ENCODE data around the gene PAX2.

PAX2 gene

DNA sequence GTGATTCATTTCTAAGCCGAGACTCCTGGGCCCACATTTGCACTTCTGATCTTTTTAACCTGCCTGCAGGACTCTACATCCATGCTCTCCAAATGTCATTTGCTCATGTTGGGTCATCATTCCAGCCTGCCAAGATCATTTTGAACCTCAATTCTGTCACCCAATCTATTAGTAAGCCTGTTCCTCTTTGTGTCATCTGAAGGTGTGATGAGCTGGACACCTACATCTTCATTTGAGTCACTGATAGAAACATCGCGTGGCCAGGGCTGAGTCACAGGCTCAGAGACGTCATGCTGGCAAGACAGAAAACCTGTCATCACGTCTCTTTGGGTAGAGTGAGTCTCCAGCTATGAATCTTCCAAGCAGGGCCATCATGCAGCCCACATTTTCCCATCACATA lies 102.1 kb downstream of the PAX2 start:
- DNase-seq (ENCODE audit: low read depth in 2 of 2) = no peak

DNA sequence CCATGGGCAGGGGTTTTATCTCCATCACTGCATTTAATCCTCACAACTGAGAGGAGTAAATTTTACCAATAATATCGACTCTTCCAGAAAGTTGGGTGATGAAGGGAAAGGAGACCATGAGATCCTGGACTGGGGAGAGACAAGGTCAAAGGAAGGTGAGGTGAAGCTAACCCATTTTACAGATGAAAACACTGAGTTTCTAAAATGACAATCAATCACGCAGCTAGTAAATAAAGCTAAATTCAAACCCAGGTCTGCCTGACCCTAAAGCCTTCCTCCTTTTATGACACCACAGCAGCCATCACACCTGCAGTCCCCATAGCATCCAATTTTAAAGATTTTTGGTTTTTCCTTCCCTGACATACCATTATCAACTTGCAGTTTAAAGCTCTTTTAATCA lies 103.4 kb downstream of the PAX2 start:
- no peak for DNase-seq (ENCODE audit: low read depth in 2 of 2)

DNA sequence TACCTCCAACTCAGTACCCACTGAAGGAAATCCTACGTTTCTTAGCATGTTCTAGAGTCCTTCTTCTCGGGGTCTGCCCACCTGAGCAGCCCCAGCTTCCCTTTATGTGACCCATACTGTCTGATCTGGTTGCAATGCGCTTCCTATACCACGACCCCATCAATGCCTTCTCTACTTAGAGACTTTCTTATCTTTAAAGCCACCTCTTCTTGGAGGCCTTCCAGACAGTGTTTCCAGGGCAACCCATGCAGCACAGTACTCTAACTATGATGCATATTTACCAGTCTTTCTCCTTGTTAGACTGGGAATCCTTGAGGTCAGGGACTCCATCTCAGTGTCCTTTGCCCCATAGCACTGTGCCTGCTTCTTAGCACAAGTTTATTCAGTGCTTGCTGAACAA lies 112.9 kb downstream of the PAX2 start:
- DNase-seq (ENCODE audit: low read depth in 2 of 2) = no peak

DNA sequence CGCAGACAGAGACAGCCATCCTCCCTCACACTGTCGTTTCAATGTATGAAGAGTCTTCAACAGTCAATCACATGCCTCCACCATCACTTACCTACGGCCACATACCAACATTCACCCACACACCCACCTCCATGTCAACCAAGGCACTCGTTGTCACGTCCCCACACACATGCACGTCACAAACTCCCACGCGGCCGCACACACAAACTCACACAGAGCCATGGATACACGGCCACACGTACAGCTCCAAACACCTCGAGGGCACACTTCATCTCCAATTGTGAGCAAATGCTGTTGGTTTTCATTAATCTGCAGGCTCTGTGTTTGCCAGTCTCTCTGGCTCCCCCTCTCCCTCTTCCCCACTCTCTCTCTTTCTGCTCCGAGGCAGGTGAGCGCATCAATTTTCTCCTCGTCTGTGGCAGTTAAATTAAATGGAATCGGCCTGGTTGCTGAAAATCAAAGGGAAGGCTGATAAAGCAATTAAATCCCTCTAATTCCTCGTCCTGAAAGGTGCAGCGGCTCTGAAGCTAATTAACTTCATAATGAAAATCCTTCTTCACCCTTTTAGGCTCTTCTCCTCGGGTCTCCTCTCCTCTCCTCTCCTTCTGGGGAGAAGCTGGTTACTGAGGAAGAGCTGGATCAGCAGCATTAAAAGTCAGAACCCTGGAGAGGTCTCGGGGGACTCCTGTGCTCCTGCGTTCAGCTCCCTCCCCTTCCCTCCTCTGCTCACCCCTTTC lies 113.5 kb downstream of the PAX2 start:
- DNase-seq (ENCODE audit: low read depth in 2 of 2) = no peak

DNA sequence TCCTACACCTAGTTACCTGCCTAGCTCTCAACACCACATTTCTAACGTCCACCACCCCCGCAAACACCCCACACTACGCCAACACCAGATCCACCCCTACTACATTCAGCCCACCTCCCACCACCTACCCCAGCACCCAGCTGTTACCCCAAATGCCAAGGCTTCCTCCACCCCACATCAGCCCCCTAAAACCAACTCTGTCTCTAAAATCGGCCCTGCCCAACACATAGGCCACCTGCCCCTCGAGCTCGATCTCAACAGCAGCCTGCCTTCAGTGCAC lies 114.0 kb downstream of the PAX2 start:
- DNase-seq (ENCODE audit: low read depth in 2 of 2) = no peak

DNA sequence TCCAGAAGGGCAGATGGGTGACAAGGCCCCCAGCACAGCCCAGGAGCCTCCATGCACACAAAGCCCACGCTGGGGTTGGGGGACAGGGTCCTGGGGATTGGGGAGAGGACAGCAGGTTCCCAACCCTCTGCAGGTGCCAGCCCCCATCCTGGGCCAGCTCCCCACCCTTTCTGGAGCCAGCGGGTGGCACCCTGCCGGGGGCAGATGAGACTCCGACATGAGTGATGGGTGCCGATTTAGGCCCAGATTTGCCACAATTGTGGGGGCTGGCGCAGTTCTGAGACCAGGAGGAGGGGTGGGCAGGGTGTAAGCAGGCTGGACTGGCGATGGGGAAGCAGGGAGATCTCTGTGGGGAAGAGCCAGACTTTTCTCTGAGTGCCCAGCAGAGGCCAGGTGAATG lies 118.1 kb downstream of the PAX2 start:
- no peak for DNase-seq (ENCODE audit: low read depth in 2 of 2)

DNA sequence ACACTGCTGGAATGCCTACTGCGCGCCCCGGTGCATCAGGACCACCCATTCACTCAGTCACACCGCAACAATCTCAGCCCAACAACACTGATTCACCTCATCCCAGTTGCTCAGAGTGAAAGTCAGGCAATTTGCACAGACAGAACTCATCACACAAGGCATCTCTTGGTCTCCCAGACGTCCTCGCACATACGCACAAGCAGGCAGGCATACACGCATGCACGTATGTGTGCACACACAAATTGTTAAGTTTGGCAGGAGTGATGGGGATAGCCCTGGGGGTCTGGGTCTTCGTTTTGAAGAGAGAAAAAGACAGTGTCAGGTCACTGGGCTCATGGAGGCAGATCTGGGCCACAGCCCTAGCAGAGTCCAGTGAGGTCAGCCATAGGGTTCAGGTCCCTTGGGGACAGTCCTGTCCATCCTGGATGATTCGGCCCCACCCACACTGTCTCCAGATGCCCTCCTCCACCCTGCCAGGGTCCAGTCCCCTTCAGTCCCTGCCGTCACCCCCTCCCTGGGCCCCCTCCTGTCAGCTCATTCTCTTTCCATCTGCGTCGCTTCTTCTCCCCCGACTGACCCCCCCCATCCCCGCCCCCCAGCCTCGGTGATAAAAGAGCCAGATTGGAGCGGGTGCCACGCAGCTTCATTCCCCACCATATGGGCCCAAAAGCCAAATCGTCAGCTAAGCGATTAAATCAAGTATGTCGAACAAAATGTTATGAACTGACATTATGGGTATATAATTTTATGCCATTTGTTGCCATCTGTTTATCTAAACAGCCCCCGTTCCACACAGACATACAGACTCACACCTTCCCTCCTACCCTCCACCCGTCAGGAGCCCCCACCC lies 118.9 kb downstream of the PAX2 start:
- DNase-seq (ENCODE audit: low read depth in 2 of 2) = no peak

DNA sequence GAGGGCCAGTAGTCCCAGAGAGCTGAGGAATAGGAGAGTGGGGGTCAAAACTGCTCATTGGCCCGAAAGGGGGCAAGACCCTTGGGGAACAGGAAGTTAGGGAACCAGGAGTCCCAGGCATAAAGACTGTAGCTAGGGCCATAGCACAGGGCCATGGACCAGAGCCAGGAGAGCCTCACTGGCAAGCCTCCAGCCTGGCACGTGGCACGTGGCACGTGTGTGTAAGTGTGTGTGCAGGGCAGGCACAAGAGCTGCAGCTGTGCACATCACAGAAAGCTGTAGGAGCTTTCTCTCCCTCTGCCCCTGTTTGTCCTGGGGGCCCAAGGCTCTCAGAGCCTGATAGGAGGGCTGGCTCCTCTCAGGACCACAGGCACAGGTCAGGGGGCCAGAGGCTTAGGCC lies 119.6 kb downstream of the PAX2 start:
- DNase-seq (ENCODE audit: low read depth in 2 of 2) = no peak

DNA sequence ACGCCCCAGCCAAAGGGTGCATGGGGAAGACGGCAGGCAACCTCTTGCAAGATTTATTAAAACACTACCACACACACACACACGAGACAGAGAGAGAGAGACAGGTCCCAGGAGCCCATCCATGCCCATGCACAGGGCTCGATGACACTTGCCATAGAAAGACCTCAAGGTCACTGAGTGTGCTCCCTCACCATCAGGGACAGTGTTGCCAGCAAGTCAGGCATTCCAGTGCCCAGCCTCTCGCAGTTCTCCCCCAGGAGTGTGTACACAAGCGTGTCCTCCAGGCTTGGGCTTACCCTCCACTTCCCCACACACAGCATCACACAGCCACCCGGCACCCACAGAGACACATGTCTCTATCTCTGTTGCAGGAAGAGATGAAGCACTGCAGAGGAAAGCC lies 120.6 kb downstream of the PAX2 start:
- no peak for DNase-seq (ENCODE audit: low read depth in 2 of 2)

DNA sequence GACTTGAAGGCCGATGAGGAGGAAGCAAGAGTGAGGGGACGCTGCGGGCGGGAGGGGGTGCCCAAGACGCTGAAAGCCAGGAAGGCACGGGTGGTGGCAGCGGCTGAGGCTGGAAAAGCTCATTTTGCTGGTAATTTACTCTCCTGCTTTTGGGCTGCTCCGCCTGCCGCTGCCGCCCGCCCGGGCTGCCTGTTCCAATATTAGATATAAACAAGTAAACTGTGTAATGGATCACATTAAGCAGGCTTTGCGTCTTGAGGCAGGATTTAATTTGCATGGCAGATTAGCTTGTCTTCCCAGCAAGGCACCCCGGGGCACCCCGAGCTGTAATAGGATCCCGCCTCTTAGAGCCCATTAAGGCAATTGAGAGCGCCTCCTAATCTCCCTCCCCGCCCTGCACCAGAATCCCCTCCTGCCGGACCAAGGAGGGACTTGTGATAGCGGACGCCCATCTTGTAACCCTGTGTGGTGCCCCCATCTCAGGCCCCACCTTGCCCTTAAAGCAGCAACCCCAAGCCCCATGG lies 121.3 kb downstream of the PAX2 start:
- no peak for DNase-seq (ENCODE audit: low read depth in 2 of 2)

DNA sequence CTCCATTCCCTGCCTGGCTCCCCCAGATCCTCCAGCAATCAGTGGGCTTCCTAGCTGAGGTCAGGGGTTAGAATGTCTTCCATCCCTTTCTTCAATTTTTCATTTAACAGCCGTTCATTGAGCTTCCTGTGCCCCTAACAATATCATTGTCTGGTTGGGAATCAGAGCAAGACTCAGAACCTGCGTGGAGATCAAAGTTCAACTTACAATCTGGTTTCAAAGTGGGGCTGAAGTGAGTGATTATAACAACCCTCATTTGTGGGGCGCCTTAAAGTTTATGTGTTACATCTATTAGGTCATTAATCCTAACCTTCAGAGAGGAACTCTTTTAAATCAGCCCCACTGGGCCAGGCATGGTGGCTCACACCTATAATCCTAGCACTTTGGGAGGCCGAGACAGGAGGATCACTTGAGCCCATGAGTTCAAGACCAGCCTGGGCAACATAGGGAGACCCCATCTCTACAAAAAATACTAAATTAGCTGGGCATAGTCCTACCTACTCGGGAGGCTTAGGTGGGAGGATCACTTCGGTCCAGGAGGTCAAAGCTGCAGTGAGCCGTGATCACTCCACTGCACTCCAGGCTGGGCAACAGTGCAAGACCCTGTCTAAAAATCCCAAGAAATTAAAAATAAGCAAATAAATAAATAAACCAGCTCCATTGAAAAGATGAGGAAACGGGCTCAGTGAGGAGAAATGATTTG lies 122.0 kb downstream of the PAX2 start:
- no peak for DNase-seq (ENCODE audit: low read depth in 2 of 2)

DNA sequence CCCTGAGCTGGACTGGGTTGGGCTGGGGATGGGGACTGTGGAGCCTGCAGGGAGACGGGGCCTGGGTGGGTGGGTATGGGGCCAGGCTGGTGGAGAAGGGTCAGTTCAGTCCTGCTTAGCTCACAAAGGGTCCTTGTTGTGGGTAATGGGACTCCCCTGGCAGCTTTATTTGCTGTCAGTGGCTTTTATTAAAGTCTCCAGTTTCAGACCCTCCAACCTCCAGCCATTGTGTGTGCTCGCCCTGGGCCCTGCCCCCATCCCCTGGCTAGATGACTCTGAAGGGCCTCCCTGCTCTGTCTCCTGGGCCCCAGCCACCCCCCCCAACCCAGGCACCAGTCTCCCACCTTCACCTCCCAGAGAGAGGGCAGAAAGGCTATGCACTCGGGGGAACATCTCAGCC lies 123.0 kb downstream of the PAX2 start:
- no peak for DNase-seq (ENCODE audit: low read depth in 2 of 2)

DNA sequence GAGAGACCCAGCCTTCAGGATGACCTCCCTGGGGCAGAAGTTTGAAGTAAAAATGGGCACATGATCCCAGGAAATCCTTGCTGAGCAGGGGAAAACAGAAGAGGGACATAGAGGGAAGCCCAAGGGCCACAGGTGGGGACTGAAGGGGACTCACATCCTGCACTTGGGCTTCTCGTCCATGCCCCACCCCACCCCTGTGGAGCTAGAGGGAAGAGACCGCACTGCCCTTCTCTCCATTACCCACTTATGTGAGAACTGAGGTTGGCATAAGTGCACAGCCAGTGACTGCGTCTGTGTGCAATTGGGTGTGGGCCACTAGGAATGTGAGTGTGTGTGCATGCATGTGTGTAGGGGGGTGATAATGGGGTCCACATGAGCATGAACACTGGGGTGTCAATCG lies 124.0 kb downstream of the PAX2 start:
- DNase-seq (ENCODE audit: low read depth in 2 of 2) = no peak

DNA sequence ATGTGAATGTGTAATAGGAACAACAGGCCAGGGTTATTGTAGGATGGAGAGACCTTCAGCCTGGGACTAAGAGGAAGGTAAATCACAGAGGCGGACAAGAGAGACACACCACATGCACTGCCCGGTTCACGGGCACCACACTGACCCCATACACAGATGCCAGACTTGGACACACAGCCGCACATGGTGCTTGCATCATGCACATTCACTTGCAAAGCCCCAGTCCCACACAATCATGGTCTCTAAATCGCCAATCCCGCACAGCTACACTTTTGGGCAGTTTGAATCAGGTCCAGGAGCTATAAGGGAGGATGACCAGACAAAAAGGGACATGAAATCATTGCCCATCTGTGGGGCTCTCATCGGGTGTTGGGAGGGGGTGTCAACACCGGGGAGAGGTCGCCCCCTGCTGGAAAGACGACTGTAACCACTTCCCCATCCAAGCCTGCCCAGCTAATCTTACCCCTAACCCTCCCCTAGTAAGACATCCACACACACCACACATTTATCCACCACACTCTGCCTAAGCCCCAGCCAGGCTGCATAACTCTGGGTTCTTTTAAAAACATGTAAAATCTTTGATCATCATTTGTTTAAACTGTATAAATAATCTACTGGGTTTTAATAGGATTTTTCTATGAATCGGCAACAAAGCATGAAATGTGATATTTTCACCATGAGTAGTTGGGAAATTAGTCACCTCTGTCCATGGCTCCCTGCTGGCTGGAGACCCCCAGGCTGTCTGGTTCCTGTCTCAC lies 126.8 kb downstream of the PAX2 start:
- DNase-seq (ENCODE audit: low read depth in 2 of 2) = peak in 1 of 2 donors; percentile 24

DNA sequence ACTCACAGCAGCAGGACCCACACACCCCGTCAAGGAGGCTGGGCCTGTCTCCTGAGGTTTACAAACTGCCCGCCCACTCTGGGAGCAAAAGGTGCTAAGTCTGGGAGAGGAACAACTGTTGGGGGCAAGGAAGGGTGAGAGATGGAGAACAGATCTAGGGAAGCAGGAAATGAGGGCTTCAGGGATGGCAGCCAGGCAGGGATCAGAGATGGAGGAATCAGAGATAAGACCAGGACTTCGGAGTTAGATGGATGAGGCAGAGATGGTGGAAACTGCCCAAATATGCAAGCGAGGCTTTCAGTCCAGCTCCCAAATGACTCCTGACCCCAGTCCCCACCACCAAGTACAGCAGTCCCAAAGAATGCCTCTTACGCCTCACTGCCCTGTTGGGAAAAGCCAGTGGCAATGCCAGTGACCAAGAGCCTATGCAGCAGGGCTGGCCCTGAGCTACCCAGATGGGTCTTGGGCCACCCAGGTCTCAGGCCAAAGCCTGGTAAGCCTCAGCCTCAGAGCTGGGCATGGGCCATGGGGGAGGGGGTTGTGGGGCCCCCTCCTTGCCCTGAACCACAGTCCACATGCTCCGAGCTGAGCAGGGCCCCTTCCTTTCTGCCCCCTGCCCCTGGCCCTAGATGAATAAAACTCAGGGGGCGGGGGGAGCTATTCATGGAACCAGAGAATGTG lies 127.9 kb downstream of the PAX2 start:
- DNase-seq (ENCODE audit: low read depth in 2 of 2) = no peak

DNA sequence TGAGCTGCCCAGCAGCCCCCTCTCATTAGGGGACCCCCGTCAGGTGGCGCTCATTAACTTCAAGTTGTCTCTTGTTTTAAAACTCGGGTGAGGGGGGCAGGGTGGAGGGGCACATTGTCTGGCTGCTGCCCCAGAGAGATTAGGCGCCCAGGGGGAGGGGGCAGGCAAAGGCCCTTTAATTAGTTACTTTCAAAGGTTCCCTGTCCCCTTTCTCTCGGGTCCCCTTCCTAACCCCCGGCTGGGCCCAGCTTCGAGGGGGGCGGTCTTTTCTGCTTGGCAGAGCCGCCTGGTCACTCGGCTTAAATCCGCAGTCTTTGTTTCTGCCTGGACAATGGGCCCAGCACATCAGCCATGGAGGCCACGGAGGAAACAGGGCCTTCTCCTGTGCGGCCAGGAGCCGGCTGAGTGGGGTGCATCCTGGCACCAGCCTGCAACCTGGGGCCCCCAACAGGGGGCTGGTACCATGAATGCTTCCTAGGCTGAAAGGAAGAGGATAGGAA lies 128.5 kb downstream of the PAX2 start:
- no peak for DNase-seq (ENCODE audit: low read depth in 2 of 2)

DNA sequence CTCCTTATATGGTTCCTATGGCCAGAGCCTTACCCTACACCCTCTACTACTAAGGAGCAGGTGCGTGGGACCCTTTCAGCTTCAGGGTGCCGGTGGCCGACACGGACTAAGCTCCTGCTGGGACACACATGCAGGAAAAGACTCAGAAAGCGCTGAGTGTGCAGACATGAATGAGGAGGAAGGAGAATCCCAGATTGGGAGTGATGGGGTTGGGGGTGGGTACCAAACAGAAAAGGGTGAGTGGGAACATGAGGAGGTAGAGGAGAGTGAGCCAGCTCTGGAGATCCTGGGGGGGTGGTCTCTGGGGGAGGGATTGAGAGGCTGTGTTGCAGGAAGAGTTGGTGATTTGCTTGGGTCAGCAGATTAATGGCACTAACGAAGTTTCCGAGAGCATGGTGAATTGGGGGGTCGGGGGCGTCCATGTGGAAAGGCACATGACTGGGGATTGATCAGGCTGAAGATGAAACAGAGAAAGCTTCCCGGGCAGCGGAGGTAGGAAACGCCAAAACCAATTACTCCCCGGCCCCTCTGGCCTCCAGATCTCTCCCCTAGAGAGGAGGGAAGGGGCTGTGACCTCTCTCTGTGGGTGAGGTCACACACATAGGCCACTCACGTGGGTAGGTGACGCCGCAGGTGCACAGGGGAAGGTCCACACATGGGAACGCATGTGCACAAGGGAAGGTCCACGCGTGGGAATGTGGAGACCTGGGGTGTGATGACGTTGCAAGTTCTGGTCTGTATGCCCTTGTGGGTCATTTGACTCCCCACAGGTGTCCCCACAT lies 129.5 kb downstream of the PAX2 start:
- no peak for DNase-seq (ENCODE audit: low read depth in 2 of 2)

DNA sequence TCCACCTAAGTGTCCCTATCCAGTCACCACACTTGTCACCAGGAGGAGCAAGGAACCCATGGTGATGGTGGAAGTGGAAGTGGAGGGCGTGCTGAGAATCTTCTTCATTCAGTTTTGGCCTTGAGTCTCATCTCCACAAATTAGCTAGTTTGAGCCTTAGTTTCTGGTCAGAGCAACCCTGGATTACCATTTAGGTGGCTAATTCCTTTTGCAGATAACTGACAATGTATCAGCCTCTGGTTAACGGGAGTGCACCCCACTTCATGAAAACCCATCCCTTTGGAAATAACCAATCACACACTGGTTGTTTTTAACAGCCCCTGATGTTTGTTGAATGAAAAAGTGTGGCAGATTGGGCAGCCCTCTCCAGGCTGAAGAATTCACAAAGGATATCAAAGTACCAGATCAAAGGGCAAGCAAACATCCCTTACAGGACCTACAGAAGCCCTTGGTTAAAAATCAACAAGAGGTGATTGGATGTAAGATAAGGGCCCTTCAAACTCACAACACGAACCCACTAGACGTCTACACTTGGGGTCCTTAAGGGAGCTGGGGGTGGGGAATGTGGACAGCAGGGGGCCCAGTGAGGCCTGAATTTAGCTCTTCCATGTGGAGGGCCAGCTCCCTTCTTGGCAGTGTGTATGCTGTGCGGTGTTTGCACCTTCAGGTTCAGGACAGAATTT lies 130.2 kb downstream of the PAX2 start:
- no peak for DNase-seq (ENCODE audit: low read depth in 2 of 2)

DNA sequence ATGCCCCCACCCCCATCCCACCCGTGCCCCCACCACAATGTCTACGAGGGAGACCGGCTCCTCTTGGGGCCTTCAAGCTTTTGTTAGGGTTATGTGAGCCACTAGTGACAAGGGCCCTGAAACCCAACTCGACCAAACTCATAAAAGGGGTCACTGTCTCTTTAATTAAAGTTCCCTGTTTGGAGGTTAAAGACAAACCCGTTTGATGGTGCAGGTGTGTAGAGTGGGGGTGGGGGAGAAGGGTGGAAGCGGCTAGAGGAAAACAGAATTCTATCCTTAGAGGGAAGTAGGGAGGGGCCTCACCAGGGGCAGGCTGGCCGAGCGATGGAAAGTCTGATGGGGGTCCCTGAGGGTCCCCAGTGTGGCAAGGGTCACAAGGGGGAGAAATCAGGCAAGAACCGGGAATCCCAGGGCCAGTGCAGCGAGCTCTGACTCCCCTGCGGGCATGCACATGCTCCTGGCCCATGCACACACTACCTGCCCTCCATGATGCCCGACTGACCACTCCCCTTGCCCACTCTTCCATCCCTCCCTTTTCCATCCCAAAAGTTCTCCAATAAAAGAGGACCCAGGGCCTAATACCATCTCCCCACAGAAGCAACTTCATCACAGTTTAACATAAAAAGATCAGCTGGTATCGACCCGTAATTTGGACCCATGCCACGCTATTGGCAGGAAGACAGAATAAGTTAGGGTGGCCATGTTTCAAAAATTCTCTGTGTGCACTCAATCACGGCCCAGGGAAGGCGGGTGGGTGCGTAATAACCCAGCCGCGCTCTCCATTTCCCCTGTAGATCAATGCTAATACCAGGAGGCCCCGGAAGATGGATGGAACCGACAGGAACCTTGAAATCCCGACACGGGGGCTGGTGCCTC lies 131.4 kb downstream of the PAX2 start:
- no peak for DNase-seq (ENCODE audit: low read depth in 2 of 2)
